AG04449 (cell line): ENCODE results near the gene TBC1D21.

Source experiments
- CTCF ChIA-PET: fragments of 350-600 bp; formaldehyde crosslinking; extraction: SDS; loops from one replicate; lab custom pipeline; 2021; ENCODE audit warnings: antibody characterized with exemption; lab: Yijun Ruan, JAX
- POLR2A ChIA-PET: fragments of 400-600, 350-600 bp; formaldehyde crosslinking; extraction: SDS; loops from one replicate; lab custom pipeline; 2020; ENCODE audit warnings: antibody characterized with exemption, inconsistent platforms; lab: Yijun Ruan, JAX
- DNase-seq: peaks from one replicate; pipeline ENCODE4 v3.0.0-alpha.2; 2010; ENCODE audit warnings: low read depth, low spot score
- H3K4me3 ChIP-seq: 2 replicates; pipeline ENCODE4 v1.5.1; 2011; ENCODE audit warnings: low read depth, mild to moderate bottlenecking, control low read depth, low read length
- CTCF ChIP-seq: IDR thresholded peaks from one replicate; pipeline ENCODE4 v1.5.1; 2011; ENCODE audit warnings: mild to moderate bottlenecking, moderate library complexity, low read length, control low read depth, inconsistent platforms; ENCODE audit not compliant: insufficient read depth; ENCODE audit errors: missing control alignments

TBC1D21 gene

DNA sequence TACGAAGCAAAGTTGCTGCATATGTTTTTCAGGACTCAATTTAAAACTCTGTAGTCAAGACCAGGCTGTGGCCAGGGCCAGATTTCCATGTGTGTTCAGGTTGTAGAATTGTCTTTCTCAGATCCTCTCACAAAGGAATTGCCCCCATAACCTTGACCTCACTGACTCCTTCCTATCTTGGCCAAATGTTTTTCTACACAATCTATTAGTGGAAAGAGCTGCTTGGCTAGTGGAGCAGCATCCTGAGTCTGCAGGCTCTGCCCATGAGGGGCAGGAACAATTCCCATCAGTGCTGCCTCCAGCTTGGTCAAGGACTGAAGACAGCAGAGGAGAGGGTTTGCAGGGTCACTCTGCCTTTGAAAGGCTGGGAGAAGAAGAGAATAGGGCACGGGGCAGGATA, 6.9 kb upstream of the TBC1D21 start:
- no peak for TF ChIP-seq CTCF

DNA sequence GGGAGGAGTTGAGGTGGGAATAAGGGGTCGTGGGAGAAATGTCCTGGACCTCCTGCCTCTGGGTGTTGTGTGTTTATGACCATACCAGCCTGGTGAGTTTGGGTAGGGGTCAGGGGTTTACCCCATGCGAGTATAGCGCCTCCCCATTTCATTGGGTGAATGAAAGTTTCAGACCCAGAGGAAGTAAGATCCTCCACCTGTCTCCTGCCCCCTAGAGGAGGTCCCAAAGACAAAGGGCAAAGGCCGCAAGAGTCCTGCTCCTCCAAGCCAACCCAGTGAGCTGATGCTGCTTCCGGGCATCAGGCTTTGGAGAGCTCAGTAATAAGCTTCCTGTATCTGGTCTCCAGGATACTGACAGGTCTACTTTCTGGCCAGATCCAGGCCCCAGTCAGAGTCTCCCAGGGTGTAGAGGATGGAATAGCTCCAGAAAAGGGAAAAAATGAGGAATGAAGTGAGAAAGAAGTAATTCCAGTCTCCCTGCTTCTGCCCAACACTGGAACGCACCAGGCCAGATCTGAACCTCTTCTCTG, 6.4 kb upstream of the TBC1D21 start:
- ChIA-PET POLR2A (no interaction called here), CTCF (no interaction called here)
- DNase-seq = no peak
- H3K4me3 ChIP-seq = no peak overlapping the region
- TF ChIP-seq CTCF = no peak

More for the DNA sequence above, 6.9 kb upstream of the TBC1D21 start:
- ChIA-PET POLR2A (no interaction called here), CTCF (interaction anchor here (2.3 kb wide), 1 partner anchor 7 kb away, joined by 11 read pairs; the partner anchor contains the start of gene TBC1D21)
- H3K4me3 ChIP-seq = no peak overlapping the region
- DNase-seq = no peak

- DNase-seq = no peak
- ChIA-PET POLR2A (no interaction called here), CTCF (interaction anchor here (1.2 kb wide), 1 partner anchor 40 kb away, joined by 4 read pairs; no protein-coding TSS in a partner anchor)
- no peak for TF ChIP-seq CTCF
- H3K4me3 ChIP-seq = no peak overlapping the region
Observed at GRCh38 chr15:73867426-73867825, 5.9 kb upstream of the TBC1D21 start.

GRCh38 chr15:73867956-73868355, 5.4 kb upstream of the TBC1D21 start:
- ChIA-PET CTCF (interaction anchor here (0.8 to 1.2 kb wide), 2 partner anchors 40 to 43 kb away, joined by 3 to 4 read pairs; no protein-coding TSS in a partner anchor), POLR2A (no interaction called here)
- H3K4me3 ChIP-seq = no peak overlapping the region
- TF ChIP-seq CTCF = no peak
- DNase-seq = no peak

DNA sequence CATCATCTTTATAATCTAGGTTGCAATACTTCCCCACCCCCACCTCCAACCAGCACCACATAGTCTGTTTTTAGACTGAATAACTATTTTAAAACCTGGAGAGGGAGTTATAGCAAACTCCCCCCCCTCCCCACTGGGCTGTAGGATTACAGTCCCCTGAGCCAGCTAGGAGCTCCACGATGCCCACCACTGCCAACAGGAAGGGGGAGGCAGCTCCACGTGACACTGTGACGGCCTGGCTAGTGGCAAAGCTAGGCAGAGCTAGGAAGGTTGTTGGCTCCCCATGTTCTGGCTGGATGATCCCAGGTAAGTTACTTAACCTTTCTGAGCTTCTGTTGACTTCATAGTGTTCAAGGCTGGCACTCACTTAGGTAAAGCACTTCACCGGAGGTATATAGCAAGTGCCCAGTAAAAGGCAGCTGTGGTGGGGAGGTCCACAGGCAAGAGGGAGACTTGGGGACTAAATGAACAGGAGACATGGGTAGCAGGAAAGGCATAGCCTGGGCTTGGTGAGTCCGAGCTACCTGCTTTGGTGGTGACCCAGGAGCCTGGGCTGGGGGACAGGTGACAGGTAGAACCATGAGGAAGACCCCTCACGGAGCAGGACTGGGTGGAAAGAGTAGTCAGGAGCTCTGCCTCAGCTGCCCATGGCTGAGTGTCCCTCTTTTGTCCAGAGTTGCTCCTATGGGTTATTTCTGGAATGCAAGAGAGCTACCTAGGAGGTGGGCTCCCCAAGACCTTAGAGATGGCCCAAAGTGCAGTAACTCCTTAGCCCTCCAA, 4.0 kb upstream of the TBC1D21 start:
- ChIA-PET CTCF (interaction anchor here (0.7 to 1.3 kb wide), 5 partner anchors 12 to 96 kb away, joined by 3 to 4 read pairs (median 3); no protein-coding TSS in a partner anchor), POLR2A (no interaction called here)
- H3K4me3 ChIP-seq = no peak overlapping the region
- TF ChIP-seq CTCF = no peak
- DNase-seq = no peak
